Measurements from ENCODE around the gene SHKBP1.

SHKBP1 gene

DNA sequence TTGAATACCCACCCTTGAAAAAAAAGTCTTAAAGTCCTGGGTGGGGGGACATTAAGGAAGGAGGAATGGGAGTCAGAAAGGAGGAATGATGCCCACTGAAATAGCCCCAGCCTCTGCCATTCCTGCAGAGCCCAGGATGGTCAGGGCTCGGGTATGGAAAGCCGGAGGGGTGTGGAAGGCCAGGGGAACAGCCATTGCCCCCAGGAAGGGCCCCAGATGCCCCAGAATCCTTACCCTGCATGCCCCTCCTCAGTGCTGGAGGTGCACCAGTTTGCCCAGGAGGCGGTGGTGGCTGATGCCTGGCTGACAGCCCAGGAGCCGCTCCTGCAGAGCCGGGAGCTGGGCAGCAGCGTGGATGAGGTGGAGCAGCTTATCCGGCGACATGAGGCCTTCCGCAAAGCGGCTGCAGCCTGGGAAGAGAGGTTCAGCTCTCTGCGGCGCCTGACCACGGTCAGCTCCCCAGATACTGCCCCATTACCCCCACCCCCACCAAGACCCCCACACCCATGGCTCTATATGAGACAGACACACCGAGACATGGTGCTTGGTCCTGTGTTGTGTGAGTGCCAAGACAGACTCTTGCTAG, 10.7 kb upstream of the SHKBP1 start:
- TF ChIP-seq, protein P1, sequence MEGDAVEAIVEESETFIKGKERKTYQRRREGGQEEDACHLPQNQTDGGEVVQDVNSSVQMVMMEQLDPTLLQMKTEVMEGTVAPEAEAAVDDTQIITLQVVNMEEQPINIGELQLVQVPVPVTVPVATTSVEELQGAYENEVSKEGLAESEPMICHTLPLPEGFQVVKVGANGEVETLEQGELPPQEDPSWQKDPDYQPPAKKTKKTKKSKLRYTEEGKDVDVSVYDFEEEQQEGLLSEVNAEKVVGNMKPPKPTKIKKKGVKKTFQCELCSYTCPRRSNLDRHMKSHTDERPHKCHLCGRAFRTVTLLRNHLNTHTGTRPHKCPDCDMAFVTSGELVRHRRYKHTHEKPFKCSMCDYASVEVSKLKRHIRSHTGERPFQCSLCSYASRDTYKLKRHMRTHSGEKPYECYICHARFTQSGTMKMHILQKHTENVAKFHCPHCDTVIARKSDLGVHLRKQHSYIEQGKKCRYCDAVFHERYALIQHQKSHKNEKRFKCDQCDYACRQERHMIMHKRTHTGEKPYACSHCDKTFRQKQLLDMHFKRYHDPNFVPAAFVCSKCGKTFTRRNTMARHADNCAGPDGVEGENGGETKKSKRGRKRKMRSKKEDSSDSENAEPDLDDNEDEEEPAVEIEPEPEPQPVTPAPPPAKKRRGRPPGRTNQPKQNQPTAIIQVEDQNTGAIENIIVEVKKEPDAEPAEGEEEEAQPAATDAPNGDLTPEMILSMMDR (IDR thresholded peaks at IDR 0.05) = no peak

DNA sequence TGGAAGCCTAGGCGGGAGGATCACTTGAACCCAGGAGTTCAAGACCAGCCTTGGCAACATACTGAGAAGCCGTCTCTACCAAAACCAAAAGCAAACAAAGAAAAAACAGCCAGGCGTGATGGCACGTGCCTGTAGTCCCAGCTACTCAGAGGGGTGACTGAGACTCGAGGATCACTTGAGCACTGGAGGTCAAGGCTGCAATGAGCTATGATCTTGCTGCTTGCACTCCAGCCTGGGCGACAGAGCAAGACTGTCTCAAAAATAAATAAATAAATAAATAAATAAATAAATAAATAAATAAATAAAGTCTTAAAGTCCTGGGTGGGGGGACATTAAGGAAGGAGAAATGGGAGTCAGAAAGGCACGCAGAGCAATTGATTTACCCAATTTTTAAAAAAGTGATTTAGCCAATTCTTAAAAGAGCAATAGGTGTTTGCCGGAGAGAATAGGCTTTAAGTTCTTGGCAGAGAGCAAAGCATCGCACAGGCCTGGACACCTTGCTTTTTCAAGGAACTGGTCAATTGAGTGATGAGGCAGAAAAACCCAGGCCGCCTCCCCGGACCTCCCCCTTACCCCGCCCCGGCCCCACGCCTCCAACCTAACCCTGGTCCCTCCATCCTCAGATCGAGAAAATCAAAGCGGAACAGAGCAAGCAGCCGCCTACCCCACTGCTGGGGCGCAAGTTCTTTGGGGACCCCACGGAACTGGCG, 9.5 kb upstream of the SHKBP1 start:
- TF ChIP-seq, protein P1 (IDR thresholded peaks at IDR 0.05) = no peak

DNA sequence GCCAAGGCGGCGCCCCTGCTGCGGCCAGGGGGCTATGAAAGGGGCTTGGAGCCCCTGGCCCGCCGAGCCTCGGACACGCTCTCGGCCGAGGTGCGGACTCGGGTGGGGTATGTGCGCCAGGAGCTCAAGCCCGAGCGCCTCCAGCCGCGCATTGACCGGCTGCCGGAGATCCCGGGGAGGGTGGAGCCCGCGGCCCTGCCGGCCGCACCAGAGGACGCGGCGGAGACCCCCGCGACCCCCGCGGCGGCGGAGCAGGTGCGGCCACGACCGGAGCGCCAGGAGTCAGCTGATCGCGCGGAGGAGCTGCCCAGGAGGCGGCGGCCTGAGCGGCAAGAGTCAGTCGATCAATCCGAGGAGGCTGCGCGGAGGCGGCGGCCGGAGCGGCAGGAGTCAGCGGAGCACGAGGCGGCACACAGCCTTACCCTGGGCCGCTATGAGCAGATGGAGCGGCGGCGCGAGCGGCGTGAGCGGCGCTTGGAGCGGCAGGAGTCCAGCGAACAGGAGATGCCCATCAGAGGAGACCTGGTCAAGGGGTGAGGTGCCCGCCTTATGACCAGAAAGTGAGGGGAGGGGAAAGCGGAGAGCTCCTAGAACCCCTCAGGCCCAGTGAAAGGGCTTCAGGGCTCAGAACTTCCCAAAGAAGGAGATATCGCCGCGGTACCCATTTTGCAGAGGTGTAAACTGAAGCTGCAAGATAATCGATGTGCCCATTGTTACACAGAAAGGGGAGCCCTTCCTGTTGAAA, 8.8 kb upstream of the SHKBP1 start:
- TF ChIP-seq, protein P1 (IDR thresholded peaks at IDR 0.05) = no peak

DNA sequence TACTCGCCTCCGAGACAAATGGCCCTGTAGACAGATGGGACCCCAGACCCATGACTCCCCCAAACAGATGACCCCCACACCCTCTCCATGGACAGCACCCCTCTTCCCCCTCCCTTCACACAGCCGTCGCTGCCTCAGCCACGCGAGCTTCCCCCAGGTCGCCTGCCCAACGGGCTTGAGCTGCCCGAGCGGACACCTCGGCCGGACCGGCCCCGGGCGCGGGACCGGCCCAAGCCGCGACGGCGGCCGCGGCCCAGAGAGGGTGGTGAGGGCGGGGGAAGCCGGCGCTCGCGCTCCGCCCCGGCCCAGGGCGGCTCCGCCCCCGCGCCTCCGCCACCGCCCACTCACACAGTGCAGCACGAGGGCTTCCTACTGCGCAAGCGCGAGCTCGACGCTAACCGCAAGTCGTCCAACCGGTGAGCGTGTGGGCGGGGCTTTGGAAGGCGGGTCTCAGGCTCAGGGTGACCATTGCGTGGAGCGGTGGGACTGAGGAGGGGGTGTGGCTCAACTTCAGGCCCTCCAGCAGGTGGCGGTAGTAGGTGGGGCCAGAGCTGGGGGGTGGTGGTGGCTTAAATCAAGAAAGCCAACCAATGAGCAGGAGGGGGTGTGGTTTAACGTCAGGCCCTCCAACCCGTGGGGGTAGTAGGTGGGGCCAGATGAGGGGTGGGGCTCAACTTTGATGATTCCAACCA, 6.2 kb upstream of the SHKBP1 start:
- TF ChIP-seq, protein P1 (IDR thresholded peaks at IDR 0.05) = peak; percentile 37; the same call in 1 of the 2 replicates

DNA sequence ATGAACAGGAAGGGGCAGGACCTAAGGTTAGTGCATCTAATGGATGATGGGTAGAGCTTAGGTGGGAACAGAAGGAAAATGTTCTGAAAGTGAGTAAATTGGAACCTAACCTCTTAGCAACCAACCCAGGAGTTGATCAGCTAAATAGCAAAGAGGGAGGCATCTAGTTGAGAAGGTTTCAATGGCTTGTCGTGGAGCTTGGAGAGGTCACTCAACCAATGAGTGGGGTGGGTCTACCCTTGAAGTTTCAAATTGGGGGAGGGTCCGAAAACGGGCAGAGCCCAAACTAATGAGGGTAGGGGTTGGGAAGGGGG, 5.7 kb upstream of the SHKBP1 start:
- TF ChIP-seq, protein P1 (IDR thresholded peaks at IDR 0.05) = no peak

DNA sequence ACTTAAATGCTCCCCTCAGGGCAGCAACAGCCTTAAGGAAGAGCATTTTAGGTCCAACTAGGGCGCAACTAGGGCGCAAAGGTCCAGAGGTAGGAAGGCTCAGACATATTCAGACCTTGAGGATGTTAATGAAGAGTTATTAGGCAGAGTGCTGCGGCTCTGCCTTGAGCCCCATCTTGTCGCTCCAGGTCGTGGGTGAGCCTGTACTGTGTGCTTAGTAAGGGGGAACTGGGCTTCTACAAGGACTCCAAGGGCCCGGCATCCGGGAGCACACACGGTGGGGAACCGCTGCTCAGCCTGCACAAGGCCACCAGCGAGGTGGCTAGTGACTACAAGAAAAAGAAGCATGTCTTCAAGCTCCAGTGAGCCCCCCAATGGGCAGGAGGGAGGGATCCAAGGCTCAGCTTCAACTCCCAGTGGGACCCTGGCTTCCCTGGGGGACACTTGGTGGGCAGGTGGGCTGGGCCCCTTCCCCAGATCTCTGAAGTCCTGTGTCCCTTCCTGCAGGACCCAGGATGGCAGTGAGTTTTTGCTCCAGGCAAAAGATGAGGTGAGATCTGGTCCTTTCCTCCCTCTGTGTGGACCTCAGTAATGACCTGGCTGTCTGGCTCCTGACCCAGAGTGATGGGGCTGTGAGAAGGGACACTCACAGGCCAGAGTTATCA, 4.7 kb upstream of the SHKBP1 start:
- TF ChIP-seq, protein P1 (IDR thresholded peaks at IDR 0.05) = no peak

DNA sequence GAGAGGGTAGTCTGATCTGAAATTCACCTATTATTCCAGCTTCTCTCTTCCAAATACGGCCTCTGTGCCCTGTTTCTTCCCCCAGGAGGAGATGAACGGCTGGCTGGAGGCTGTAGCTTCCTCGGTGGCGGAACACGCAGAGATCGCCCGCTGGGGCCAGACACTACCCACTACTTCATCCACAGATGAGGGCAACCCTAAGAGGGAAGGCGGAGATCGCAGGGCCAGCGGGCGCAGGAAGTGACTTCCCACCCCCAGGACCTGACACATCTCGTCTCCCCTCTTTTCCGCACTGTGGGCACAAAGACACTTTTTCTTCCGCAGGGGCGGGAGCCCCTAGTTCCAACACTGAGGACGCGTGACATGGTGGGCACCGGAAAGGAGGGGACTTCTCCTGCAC, 1.3 kb upstream of the SHKBP1 start:
- TF ChIP-seq, protein P1 (IDR thresholded peaks at IDR 0.05) = no peak
